PC-9 (cell line): ENCODE data around the gene F2.

ENCODE experiments used
- EZH2 ChIP-seq: fragments of 200-600 bp; sonication (generic); IDR thresholded peaks from 2 replicates; pipeline ENCODE4 v1.8.0; 2017; ENCODE audit warnings: antibody characterized with exemption, low read depth
- TF ChIP-seq, protein P1 (sequence below): fragments of 200-600 bp; sonication (generic); conservative IDR thresholded peaks from 2 replicates; pipeline ENCODE4 v1.6.1; 2017; ENCODE audit warnings: mixed run types, antibody characterized with exemption, mild to moderate bottlenecking, moderate library complexity

DNA sequence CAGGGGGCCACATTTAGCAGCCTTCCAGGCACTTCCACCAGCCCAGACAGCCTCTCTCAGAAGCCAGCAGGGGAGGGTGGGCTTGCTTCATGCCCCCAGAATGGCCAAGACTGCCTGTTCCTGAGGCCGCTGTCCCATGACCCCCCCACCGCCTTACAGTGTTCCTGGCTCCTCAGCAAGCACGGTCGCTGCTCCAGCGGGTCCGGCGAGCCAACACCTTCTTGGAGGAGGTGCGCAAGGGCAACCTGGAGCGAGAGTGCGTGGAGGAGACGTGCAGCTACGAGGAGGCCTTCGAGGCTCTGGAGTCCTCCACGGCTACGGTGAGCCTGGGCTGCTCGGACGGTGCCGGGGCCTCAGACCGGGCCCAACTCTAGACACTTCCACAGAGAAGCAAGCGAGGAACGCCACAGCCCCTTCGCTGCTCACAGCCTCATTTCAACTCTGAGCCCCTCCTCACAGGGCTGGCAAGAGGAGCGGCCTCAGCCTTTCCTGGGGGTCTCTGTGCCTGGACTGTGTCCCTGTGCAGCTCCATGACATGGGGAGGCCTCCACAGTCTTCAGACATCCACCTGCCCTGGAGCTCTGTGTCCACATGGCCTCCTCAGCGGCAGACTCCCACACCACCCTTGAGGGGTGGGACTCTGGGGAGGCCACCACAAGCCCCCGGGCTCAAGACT is 668 bp downstream of the F2 start:
- TF ChIP-seq, protein P1, sequence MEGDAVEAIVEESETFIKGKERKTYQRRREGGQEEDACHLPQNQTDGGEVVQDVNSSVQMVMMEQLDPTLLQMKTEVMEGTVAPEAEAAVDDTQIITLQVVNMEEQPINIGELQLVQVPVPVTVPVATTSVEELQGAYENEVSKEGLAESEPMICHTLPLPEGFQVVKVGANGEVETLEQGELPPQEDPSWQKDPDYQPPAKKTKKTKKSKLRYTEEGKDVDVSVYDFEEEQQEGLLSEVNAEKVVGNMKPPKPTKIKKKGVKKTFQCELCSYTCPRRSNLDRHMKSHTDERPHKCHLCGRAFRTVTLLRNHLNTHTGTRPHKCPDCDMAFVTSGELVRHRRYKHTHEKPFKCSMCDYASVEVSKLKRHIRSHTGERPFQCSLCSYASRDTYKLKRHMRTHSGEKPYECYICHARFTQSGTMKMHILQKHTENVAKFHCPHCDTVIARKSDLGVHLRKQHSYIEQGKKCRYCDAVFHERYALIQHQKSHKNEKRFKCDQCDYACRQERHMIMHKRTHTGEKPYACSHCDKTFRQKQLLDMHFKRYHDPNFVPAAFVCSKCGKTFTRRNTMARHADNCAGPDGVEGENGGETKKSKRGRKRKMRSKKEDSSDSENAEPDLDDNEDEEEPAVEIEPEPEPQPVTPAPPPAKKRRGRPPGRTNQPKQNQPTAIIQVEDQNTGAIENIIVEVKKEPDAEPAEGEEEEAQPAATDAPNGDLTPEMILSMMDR = no peak
- TF ChIP-seq EZH2 = no peak
